GM23248 (cell line): ENCODE measurements around the gene NNT. TPM values are rescaled to one million over a fixed set of nuclear protein-coding genes. Genes with fewer than 3 reads are reported as not detected.
A peak's percentile ranks its signal among the peaks of the same experiment; 100 is the strongest.

ENCODE experiments used
- DNase-seq: peaks from one replicate; pipeline ENCODE4 v3.0.0-alpha.2; 2015
- H2AFZ ChIP-seq: fragments of 200-600 bp; sonication (generic); 2 replicates; pipeline ENCODE4 v1.6.1; 2016; ENCODE audit warnings: antibody characterized with exemption
- H3F3A ChIP-seq: fragments of 200-600 bp; sonication (generic); 2 replicates; pipeline ENCODE4 v1.6.1; 2016; ENCODE audit warnings: mild to moderate bottlenecking, antibody characterized with exemption, mixed run types; ENCODE audit not compliant: insufficient read depth
- H3K27ac ChIP-seq: fragments of 200-600 bp; sonication (generic); 2 replicates; pipeline ENCODE4 v1.5.1; 2016; ENCODE audit warnings: mild to moderate bottlenecking
- H3K27me3 ChIP-seq: fragments of 200-600 bp; sonication (generic); replicated peaks from 2 replicates; pipeline ENCODE4 v1.6.1; 2016; ENCODE audit warnings: mild to moderate bottlenecking; ENCODE audit not compliant: insufficient read depth
- H3K36me3 ChIP-seq: fragments of 200-600 bp; sonication (generic); 2 replicates; pipeline ENCODE4 v1.6.1; 2016; ENCODE audit warnings: low read depth, mild to moderate bottlenecking
- H3K4me1 ChIP-seq: fragments of 200-600 bp; sonication (generic); 2 replicates; pipeline ENCODE4 v1.6.1; 2016; ENCODE audit warnings: mild to moderate bottlenecking; ENCODE audit not compliant: insufficient read depth
- H3K4me2 ChIP-seq: fragments of 200-600 bp; sonication (generic); one replicate; pipeline ENCODE4 v1.6.1; 2016; ENCODE audit warnings: mild to moderate bottlenecking; ENCODE audit not compliant: unreplicated experiment
- H3K4me3 ChIP-seq: fragments of 200-600 bp; sonication (generic); 2 replicates; pipeline ENCODE4 v1.5.1; 2016; ENCODE audit warnings: mild to moderate bottlenecking
- H3K79me2 ChIP-seq: fragments of 200-600 bp; sonication (generic); 2 replicates; pipeline ENCODE4 v1.6.1; 2016; ENCODE audit warnings: mild to moderate bottlenecking; ENCODE audit not compliant: insufficient read depth
- H3K9ac ChIP-seq: fragments of 200-600 bp; sonication (generic); 2 replicates; pipeline ENCODE4 v1.6.1; 2016; ENCODE audit warnings: mild to moderate bottlenecking
- H3K9me2 ChIP-seq: fragments of 200-600 bp; sonication (generic); 2 replicates; pipeline ENCODE4 v1.6.1; 2016; ENCODE audit warnings: mixed run types, mild to moderate bottlenecking, moderate library complexity; ENCODE audit not compliant: insufficient read depth
- H3K9me3 ChIP-seq: fragments of 200-600 bp; sonication (generic); one replicate; pipeline ENCODE4 v1.6.1; 2017; ENCODE audit warnings: low read depth
- H4K20me1 ChIP-seq: fragments of 200-600 bp; sonication (generic); 2 replicates; pipeline ENCODE4 v1.6.0; 2016; ENCODE audit not compliant: insufficient read depth
- EZH2 ChIP-seq: fragments of 200-600 bp; sonication (generic); IDR thresholded peaks from 2 replicates; pipeline ENCODE4 v1.6.1; 2018; ENCODE audit warnings: antibody characterized with exemption, mild to moderate bottlenecking; ENCODE audit not compliant: insufficient read depth, poor library complexity, severe bottlenecking
- EZH2phosphoT487 ChIP-seq: fragments of 200-600 bp; sonication (generic); IDR thresholded peaks from 2 replicates; pipeline ENCODE4 v1.6.1; 2018; ENCODE audit warnings: antibody characterized with exemption, moderate library complexity, mild to moderate bottlenecking, low read depth; ENCODE audit not compliant: insufficient read depth
- WGBS, 2 experiments: methylation state at CpG; one replicate each; pipeline ENCODE4 v1.1.6; 2015 to 2017; ENCODE audit warnings: low lambda C conversion rate in 2 of 2, low coverage in 1 of 2; ENCODE audit errors: missing lambda C conversion rate in 2 of 2; 5-methylcytosine and 5-hydroxymethylcytosine counted together
- in situ Hi-C: fragments of 300-500 bp; cut with MboI; formaldehyde crosslinking; loops from 2 replicates; pipeline ENCODE4 v1.15.0; 2020
- polyA plus RNA-seq: library from polyadenylated mRNA; unstranded; fragments of >200 nt; fragmentation: Nextera tagmentation; extraction: Ambion mirVana; gene quantifications from 2 replicates; pipeline ENCODE4 v1.2.1, GENCODE V29; 2016
- total RNA-seq: library from RNA; depleted of rRNA; stranded (reverse); fragments of >200 nt; shearing (Covaris generic); gene quantifications from 2 replicates; pipeline ENCODE4 v1.2.3, GENCODE V29; 2014

The NNT gene
- total and polyA plus RNA-seq, 2 experiments from 2014 or later = 33.9 to 47.2 TPM

DNA sequence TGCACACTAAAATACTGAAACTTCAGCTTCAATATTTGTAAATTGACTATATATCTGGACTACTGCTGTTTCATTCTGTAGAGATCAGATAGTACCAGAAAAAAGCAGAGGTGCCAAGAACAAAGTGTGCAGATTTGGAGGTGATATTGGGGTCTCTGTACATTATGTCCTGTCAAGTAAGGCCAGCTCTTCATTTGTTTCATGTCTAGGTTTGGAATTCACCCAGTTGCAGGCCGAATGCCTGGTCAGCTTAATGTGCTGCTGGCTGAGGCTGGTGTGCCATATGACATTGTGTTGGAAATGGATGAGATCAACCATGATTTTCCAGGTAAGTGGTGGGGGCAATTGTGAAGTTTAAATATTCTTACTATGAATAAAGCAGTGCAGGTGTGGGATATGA lies 96.9 kb downstream of the NNT start:
- Histone ChIP-seq H3K27me3 (no peaks in the 10 kb centered on the region), H3K36me3 (peaks cover 16% of the 10 kb centered on the region; the same call in 1 of the 2 replicates), H3K4me3 (no peak overlapping the region), H4K20me1 (no peaks in the 10 kb centered on the region), H3K4me1 (no peaks in the 10 kb centered on the region), H2AFZ (no peak overlapping the region), H3K9me3 (no peaks in the 10 kb centered on the region), H3K9ac (no peak overlapping the region), H3K79me2 (no peaks in the 10 kb centered on the region), H3K4me2 (no peak overlapping the region), H3F3A (no peaks in the 10 kb centered on the region), H3K27ac (no peak overlapping the region), H3K9me2 (no peaks in the 10 kb centered on the region)
- 91 to 93% methylated on average over 1 of the region's 1 CpG for WGBS, 2 experiments
- in situ Hi-C loops = no loop called here
- TF ChIP-seq EZH2 (no peak), EZH2phosphoT487 (no peak)
- DNase-seq = no peak

GRCh38 chr5:43700601-43701000 lies 97.6 kb downstream of the NNT start:
- Histone ChIP-seq H3F3A (no peaks in the 10 kb centered on the region), H2AFZ (no peak overlapping the region), H3K4me2 (no peak overlapping the region), H3K79me2 (no peaks in the 10 kb centered on the region), H3K9ac (no peak overlapping the region), H3K27ac (no peak overlapping the region), H4K20me1 (no peaks in the 10 kb centered on the region), H3K27me3 (no peaks in the 10 kb centered on the region), H3K9me2 (no peaks in the 10 kb centered on the region), H3K4me3 (no peak overlapping the region), H3K9me3 (no peaks in the 10 kb centered on the region), H3K4me1 (no peaks in the 10 kb centered on the region), H3K36me3 (peaks cover 18% of the 10 kb centered on the region; the same call in 1 of the 2 replicates)
- DNase-seq = no peak
- TF ChIP-seq EZH2phosphoT487 (no peak), EZH2 (no peak)
- in situ Hi-C loops = no loop called here
- 97 to 99% methylated on average over 2 of the region's 2 CpGs for WGBS, 2 experiments

DNA sequence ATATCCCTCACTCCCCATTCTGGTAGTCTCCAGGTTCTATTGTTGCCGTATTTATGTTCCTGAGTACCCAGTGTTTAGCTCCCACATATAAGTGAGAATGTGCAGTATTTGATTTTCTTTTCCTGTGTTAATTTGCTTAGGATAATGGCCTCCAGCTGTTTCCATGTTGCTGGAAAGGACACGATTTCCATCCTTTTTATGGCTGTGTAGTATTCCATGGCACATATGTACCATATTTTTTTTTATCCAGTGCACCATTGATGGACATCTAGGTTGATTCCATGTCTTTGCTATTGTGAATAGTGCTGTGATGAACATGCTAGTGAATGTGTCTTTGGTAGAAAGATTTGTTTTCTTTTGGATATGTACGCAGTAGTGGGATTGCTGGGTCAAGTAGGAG lies 98.2 kb downstream of the NNT start:
- TF ChIP-seq EZH2 (no peak), EZH2phosphoT487 (no peak)
- Histone ChIP-seq H3K9ac (no peak overlapping the region), H3K36me3 (peaks cover 18% of the 10 kb centered on the region; the same call in 1 of the 2 replicates), H2AFZ (no peak overlapping the region), H3K9me2 (no peaks in the 10 kb centered on the region), H3K9me3 (no peaks in the 10 kb centered on the region), H3K27ac (no peak overlapping the region), H3K4me3 (no peak overlapping the region), H3F3A (no peaks in the 10 kb centered on the region), H4K20me1 (no peaks in the 10 kb centered on the region), H3K4me1 (no peaks in the 10 kb centered on the region), H3K4me2 (no peak overlapping the region), H3K79me2 (no peaks in the 10 kb centered on the region), H3K27me3 (no peaks in the 10 kb centered on the region)
- DNase-seq = no peak
- 99% methylated on average over 3 of the region's 3 CpGs for WGBS, 2 experiments
- in situ Hi-C loops = no loop called here

DNA sequence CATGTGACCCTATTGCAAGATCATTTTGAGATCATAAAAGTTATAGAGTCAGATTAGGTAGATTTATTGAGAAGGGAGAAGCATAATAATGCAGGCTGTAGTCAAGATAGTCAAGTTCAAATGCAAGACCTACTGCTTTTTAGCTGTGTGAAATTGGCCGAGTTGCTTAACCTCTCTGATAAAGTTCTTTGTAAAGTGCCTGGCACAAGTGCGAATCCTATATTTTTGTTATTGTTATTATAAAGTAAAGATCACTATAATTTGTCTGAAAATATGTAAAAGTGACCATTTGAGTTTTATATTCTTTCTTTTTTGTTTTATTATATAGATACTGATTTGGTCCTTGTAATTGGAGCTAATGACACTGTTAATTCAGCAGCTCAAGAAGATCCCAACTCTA lies 99.3 kb downstream of the NNT start:
- TF ChIP-seq EZH2phosphoT487 = no peak
- in situ Hi-C loops = no loop called here

DNA sequence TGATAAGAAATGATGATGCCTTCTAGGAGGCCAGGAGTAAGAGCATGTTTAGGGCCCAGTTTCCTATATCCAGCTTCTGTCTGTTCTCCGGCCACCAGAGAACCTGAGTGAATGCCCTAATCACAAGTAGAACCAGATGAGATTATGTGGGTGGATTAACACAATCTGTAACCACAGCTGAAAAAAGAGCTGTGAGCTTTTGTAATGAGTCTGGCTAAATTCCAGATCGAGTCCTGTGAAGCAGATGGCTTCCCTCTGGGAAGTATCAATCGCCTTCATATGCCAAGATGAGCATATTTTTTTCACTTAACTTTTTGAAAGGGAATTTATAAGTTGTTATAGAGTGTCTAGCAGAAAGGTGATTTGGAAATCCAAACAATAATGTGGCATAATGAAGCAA lies 99.8 kb downstream of the NNT start:
- H3K27me3 ChIP-seq = no peaks in the 10 kb centered on the region
- H3K36me3 ChIP-seq = peaks cover 18% of the 10 kb centered on the region; the same call in 1 of the 2 replicates
- no peak overlapping the region for H3K27ac ChIP-seq
- peak; percentile 50 for DNase-seq
- H3F3A ChIP-seq = no peaks in the 10 kb centered on the region
- H4K20me1 ChIP-seq = no peaks in the 10 kb centered on the region
- TF ChIP-seq EZH2 (no peak), EZH2phosphoT487 (no peak)
- H2AFZ ChIP-seq = no peak overlapping the region
- 23 to 27% methylated on average over 3 of the region's 3 CpGs for WGBS, 2 experiments
- H3K4me1 ChIP-seq = no peaks in the 10 kb centered on the region
- H3K9ac ChIP-seq = no peak overlapping the region
- H3K4me2 ChIP-seq = no peak overlapping the region
- no peaks in the 10 kb centered on the region for H3K9me2 ChIP-seq
- in situ Hi-C loops = no loop called here
- H3K9me3 ChIP-seq = no peaks in the 10 kb centered on the region
- H3K4me3 ChIP-seq = no peak overlapping the region
- H3K79me2 ChIP-seq = no peaks in the 10 kb centered on the region

More for the DNA sequence above, 99.3 kb downstream of the NNT start:
- Histone ChIP-seq H3F3A (no peaks in the 10 kb centered on the region), H4K20me1 (no peaks in the 10 kb centered on the region), H3K36me3 (peaks cover 18% of the 10 kb centered on the region; the same call in 1 of the 2 replicates), H3K27ac (no peak overlapping the region), H3K4me1 (no peaks in the 10 kb centered on the region), H3K79me2 (no peaks in the 10 kb centered on the region), H3K9me2 (no peaks in the 10 kb centered on the region), H3K27me3 (no peaks in the 10 kb centered on the region), H3K4me3 (no peak overlapping the region), H3K9me3 (no peaks in the 10 kb centered on the region), H2AFZ (no peak overlapping the region), H3K9ac (no peak overlapping the region), H3K4me2 (no peak overlapping the region)
- no peak for DNase-seq
- 85 to 86% methylated on average over 2 of the region's 2 CpGs for WGBS, 2 experiments
